HL-60 (cell line): ENCODE results near the gene ZSWIM9.
A peak's percentile ranks its signal among the peaks of the same experiment; 100 is the strongest.

Source experiments
- DNase-seq, 2 experiments: peaks; one replicate each; pipeline ENCODE4 v3.0.0-alpha.2; 2010 to 2020; ENCODE audit warnings: low read depth in 1 of 2, low spot score in 1 of 2
- H3K27ac ChIP-seq: fragments of 250-450 bp; sonication (Bioruptor Pico); replicated peaks from 2 replicates; pipeline ENCODE4 v1.5.1; 2020; ENCODE audit warnings: mild to moderate bottlenecking, moderate library complexity
- H3K27me3 ChIP-seq: fragments of 250-450 bp; sonication (Bioruptor Pico); 2 replicates; pipeline ENCODE4 v1.5.1; 2021; ENCODE audit warnings: mild to moderate bottlenecking, moderate library complexity; ENCODE audit not compliant: insufficient read depth, poor library complexity, severe bottlenecking
- H3K4me3 ChIP-seq: replicated peaks from 2 replicates; pipeline ENCODE4 v1.5.1; 2011; ENCODE audit warnings: mild to moderate bottlenecking, control low read depth, low read length; ENCODE audit not compliant: insufficient read depth
- CTCF ChIP-seq: IDR thresholded peaks from one replicate; pipeline ENCODE4 v1.5.1; 2011; ENCODE audit warnings: low read length, control low read depth, inconsistent platforms; ENCODE audit not compliant: insufficient read depth
- GABPA ChIP-seq: IDR thresholded peaks from 2 replicates; pipeline ENCODE4 v1.6.1; 2012; ENCODE audit warnings: low read depth
- POLR2AphosphoS5 ChIP-seq: IDR thresholded peaks from 2 replicates; pipeline ENCODE4 v1.6.1; 2012; ENCODE audit warnings: low read depth
- SPI1 ChIP-seq: IDR thresholded peaks from 2 replicates; pipeline ENCODE4 v1.6.1; 2012; ENCODE audit warnings: low read depth, mild to moderate bottlenecking, borderline replicate concordance
- TF ChIP-seq, protein P1 (sequence below): IDR thresholded peaks from 2 replicates; pipeline ENCODE4 v1.6.1; 2012; ENCODE audit warnings: low read depth; ENCODE audit not compliant: insufficient replicate concordance

The ZSWIM9 gene

DNA sequence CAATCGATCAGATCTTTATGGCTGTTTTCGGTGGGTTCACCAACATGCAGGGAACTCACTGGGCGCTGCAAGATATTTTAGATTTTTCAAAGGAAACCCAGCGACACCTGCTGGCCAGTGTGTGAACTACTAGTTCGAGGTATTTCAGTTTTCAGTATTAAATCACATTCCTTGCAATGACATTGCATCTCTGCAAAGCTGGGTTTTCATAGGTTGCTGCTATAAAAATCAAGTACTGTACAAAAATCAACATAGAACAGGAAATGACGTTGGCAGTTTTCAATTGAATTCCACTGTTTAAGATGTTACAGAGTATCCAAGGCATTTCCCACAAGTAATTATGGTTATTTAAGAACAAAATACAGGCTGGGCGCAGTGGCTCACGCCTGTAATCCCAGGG, 17.9 kb upstream of the ZSWIM9 start:
- H3K4me3 ChIP-seq: no peak overlapping the region
- no peaks in the 10 kb centered on the region for H3K27me3 ChIP-seq
- DNase-seq: peak in 1 of 2 experiments; percentile 34
- no peak for TF ChIP-seq SPI1
- TF ChIP-seq, protein P1, sequence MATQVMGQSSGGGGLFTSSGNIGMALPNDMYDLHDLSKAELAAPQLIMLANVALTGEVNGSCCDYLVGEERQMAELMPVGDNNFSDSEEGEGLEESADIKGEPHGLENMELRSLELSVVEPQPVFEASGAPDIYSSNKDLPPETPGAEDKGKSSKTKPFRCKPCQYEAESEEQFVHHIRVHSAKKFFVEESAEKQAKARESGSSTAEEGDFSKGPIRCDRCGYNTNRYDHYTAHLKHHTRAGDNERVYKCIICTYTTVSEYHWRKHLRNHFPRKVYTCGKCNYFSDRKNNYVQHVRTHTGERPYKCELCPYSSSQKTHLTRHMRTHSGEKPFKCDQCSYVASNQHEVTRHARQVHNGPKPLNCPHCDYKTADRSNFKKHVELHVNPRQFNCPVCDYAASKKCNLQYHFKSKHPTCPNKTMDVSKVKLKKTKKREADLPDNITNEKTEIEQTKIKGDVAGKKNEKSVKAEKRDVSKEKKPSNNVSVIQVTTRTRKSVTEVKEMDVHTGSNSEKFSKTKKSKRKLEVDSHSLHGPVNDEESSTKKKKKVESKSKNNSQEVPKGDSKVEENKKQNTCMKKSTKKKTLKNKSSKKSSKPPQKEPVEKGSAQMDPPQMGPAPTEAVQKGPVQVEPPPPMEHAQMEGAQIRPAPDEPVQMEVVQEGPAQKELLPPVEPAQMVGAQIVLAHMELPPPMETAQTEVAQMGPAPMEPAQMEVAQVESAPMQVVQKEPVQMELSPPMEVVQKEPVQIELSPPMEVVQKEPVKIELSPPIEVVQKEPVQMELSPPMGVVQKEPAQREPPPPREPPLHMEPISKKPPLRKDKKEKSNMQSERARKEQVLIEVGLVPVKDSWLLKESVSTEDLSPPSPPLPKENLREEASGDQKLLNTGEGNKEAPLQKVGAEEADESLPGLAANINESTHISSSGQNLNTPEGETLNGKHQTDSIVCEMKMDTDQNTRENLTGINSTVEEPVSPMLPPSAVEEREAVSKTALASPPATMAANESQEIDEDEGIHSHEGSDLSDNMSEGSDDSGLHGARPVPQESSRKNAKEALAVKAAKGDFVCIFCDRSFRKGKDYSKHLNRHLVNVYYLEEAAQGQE: no peak
- peak; percentile 56 for TF ChIP-seq CTCF
- TF ChIP-seq GABPA: no peak
- no peak for TF ChIP-seq POLR2AphosphoS5
- no peak overlapping the region for H3K27ac ChIP-seq

- DNase-seq: no peak
- Histone ChIP-seq H3K27ac (no peak overlapping the region), H3K27me3 (no peaks in the 10 kb centered on the region), H3K4me3 (no peak overlapping the region)
- TF ChIP-seq SPI1: no peak
- TF ChIP-seq GABPA: no peak
- no peak for TF ChIP-seq POLR2AphosphoS5
- TF ChIP-seq, protein P1: no peak
- TF ChIP-seq CTCF: no peak
These were observed 16.5 kb upstream of the ZSWIM9 start for GRCh38 chr19:48154003-48154402.

DNA sequence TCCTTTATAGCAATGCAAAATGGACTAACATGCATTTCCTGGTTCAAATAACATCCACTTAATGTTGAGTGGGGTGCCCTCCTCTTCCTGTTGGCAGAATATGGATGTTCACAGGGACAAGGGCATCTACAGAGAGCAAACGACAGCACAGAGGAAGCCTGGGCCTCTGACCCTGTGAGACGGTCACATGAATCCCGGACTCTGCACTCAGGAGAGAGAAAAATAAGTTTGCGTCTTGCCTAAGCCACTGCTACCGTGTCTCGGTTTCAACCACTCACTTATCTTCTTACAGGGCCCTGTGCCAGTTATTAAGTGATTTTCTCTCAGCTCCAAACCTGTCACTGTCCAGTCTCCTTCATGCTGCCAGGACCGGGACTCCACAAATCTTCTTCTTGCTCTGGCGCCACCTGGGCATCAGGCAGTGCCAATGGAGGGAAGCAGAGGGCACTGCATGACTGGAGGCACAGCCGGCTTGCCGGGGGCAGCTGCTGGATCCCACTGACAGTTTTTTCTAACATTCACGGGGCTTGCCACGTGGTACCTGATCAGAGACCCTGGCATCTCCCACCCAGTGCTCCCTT, 12.2 kb upstream of the ZSWIM9 start:
- no peak overlapping the region for H3K27ac ChIP-seq
- DNase-seq: no peak
- TF ChIP-seq SPI1 (no peak), CTCF (no peak), GABPA (no peak), POLR2AphosphoS5 (no peak)
- TF ChIP-seq, protein P1: no peak
- no peaks in the 10 kb centered on the region for H3K27me3 ChIP-seq
- H3K4me3 ChIP-seq: no peak overlapping the region
